GM10847 (cell line): ENCODE results near the gene S100G.

Experiments
- POLR2A ChIP-seq: IDR thresholded peaks from 2 replicates; pipeline ENCODE4 v1.6.1; 2011; ENCODE audit not compliant: insufficient read length; ENCODE audit errors: extremely low read depth

The S100G gene

GRCh38 chrX:16649858-16650257 lies at the start of gene S100G:
Gene S100G (plus strand): TSS chrX:16650158. CDS start chrX:16651007, 849 bp downstream.
- no peak for TF ChIP-seq POLR2A

GRCh38 chrX:16601885-16602284 lies 48.1 kb upstream of the S100G start:
- no peak for TF ChIP-seq POLR2A

GRCh38 chrX:16603822-16604221 lies 46.1 kb upstream of the S100G start:
- TF ChIP-seq POLR2A: no peak

GRCh38 chrX:16604337-16604736 lies 45.6 kb upstream of the S100G start:
- no peak for TF ChIP-seq POLR2A

- no peak for TF ChIP-seq POLR2A
These were observed 43.7 kb upstream of the S100G start for GRCh38 chrX:16606142-16606720.

- no peak for TF ChIP-seq POLR2A
These were observed 39.8 kb upstream of the S100G start for GRCh38 chrX:16610121-16610621.

- no peak for TF ChIP-seq POLR2A
These were observed 37.6 kb upstream of the S100G start for GRCh38 chrX:16612257-16612897.

- TF ChIP-seq POLR2A: no peak
These were observed 32.6 kb upstream of the S100G start for GRCh38 chrX:16617382-16617781.

GRCh38 chrX:16618422-16618821 lies 31.5 kb upstream of the S100G start:
- TF ChIP-seq POLR2A: no peak

- no peak for TF ChIP-seq POLR2A
These were observed 30.9 kb upstream of the S100G start for GRCh38 chrX:16619024-16619423.

GRCh38 chrX:16628946-16629595 lies 20.9 kb upstream of the S100G start:
- no peak for TF ChIP-seq POLR2A

- TF ChIP-seq POLR2A: no peak
These were observed 20.0 kb upstream of the S100G start for GRCh38 chrX:16629909-16630308.

GRCh38 chrX:16633754-16634153 lies 16.2 kb upstream of the S100G start:
- no peak for TF ChIP-seq POLR2A

GRCh38 chrX:16635040-16635439 lies 14.9 kb upstream of the S100G start:
- no peak for TF ChIP-seq POLR2A

- no peak for TF ChIP-seq POLR2A
These were observed 14.4 kb upstream of the S100G start for GRCh38 chrX:16635596-16635995.

- TF ChIP-seq POLR2A: no peak
These were observed 11.4 kb upstream of the S100G start for GRCh38 chrX:16638533-16638932.
